DMS114 treated with DMSO at 0.1 percent for 48 hours (cell line): Measurements from ENCODE around the gene M1AP.
"Not testable (repeated sequence)": the region's sequence is repeated elsewhere in the genome, so short reads cannot be mapped to it uniquely, and the experiment has no call there.

ENCODE experiments used
- DNase-seq: peaks from one replicate; lab custom pipeline; 2025; ENCODE audit not compliant: unreplicated experiment; lab: John Stamatoyannopoulos, UW

The M1AP gene

DNA sequence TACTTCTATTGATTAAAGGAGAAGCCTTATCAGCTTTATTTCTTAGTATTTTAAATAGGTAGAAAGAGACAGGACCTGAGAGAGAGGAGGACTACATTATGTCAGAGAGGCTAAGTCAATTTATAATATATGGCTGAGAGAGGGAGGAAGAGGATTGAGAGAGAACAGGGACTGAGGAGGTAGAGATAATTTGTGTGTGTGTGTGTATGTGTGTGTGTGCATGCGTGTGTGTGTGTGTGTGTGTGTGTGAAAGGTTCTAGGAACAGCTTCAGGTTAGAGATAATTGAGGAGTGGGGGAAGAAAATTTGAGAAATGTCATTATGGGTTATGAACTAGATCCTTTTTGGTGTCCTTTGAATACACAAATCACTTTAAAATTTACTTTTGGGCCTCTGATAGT lies 78.4 kb downstream of the M1AP start:
- DNase-seq = no peak

GRCh38 chr2:74567881-74568280 lies 80.2 kb downstream of the M1AP start:
- DNase-seq = no peak

DNA sequence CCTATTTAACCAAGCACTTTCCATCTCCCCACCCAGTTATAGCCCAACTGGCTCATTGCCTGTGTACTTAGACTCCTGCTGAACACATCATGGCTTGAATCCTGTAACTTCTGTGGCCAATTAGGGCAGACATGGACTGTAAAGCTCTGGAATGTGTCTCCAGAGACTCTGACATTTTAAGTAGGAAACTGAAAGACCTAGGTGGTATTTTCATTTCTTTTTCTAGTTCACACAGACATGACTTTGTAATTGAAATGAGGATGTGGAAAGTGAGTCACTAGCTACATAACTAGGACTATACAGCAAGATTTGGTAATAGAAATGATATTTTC lies 81.4 kb downstream of the M1AP start:
- no peak for DNase-seq

GRCh38 chr2:74566076-74566753 lies 81.9 kb downstream of the M1AP start:
- DNase-seq = no peak

GRCh38 chr2:74564222-74564621 lies 83.9 kb downstream of the M1AP start:
- DNase-seq = no peak

DNA sequence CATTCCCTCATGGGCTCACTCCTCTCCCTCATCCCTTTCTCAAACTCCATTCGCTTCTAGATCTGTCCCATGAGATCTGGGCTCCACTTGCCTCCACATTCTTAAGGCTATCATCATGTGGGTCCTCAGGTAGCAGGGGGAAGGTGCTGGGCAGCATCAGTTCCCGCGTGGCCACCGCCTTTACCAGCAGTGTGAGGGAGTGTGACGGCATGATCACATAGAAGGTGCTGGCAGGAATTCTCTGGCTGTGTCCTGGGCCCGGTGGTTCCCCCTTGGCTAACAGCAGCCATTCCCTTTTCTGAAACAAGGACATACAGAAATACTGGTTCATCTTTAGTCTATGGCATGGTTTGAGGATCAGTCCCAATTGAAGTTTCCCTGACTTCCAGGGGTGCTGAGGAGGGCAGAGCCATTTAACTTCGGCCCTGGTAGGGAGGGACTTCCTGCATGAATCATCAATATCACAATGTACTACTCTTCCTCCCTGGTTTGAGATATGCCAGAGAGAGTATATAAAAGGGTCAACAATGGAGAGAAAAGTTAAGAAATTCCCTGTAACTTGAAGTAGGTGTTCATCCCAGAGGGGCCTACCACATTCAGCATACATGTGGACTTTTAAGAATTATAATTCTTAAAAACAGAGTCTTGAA lies 85.9 kb downstream of the M1AP start:
- DNase-seq = no peak

GRCh38 chr2:74561022-74561421 lies 87.1 kb downstream of the M1AP start:
- DNase-seq = not testable (repeated sequence)

- no peak for DNase-seq
Observed at GRCh38 chr2:74560591-74560990, 87.5 kb downstream of the M1AP start.

- DNase-seq = no peak
Observed at GRCh38 chr2:74559912-74560311, 88.2 kb downstream of the M1AP start.

DNA sequence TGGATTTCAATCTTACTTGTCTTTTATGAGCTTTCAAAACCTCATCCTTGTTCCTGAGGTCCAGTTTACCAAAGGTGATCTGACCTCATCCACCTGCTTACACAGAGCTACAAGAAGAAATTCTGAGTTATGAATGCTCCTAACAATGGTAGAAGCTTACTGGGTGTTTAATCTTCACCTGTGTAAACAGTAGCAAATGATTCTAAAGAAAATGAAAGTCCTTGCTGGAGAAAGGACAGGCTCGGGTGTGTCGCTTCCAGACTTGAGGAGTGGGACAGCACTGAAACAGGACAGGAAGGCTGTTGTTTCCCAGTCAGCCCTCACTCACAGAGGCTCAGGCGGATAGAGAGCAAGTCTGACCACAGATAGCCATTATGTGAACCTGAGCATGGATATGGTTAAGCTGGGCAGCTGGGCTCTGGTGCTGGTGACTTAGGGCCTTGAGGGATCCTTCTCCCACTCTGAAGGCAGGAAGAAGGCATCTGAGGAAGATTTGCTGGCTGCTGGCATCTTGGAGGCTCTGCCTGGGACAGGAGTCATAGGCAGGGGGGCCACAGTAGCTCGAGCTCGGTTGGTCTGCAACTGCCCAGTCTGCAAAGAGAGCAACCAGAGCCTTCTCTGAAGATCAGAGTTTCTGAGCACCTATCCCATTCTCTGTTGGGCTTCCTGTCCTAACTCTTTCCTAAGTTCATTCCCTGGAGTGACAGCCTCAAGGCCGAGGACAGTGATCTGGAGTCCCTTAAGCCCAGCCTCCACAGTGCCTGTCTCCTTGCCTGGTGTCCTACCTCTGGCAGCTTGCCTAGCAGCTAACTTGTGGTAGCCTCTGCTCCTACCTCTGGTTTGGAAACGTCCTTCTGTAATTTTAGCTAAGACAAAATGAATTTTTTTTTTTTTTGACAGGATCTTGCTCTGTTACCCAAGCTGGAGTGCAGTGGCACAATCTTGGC lies 89.6 kb downstream of the M1AP start:
- DNase-seq = no peak

DNA sequence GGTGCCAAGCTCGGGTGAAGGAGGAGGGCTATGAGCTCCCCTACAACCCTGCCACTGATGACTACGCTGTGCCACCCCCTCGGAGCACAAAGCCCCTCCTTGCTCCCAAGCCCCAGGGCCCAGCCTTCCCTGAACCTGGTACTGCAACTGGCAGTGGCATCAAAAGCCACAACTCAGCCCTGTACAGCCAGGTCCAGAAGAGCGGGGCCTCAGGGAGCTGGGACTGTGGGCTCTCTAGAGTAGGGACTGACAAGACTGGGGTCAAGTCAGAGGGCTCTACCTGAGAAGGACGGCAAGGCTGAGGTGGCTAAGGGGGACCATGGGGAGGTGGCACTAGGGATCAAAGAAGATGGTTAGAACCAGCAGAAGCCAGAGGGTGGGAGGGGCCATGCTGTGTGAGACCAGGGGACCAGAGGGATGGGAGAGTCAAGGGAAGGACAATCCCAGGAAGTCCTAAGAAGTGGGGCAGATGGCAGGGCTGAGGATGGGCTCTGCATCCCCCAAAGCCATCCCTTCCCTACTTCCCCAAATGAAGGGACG lies 91.2 kb downstream of the M1AP start:
- DNase-seq = no peak

DNA sequence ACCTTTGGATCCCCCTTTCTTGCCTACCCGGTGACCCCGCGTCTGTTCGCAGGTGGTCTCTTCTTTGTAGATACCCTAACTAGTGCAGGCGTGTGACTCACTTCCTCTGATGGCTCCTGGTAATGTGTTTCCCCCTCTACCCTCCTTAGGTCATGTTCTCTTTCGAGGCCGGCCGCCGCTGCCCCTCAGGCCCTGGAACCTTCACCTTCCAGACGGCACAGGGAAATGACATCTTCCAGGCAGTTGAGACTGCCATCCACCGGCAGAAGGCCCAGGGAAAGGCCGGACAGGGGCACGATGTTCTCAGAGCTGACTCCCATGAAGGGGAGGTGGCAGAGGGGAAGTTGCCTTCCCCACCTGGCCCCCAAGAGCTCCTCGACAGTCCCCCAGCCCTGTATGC lies 92.0 kb downstream of the M1AP start:
- DNase-seq = no peak

- no peak for DNase-seq
Observed at GRCh38 chr2:74555610-74556103, 92.5 kb downstream of the M1AP start.

DNA sequence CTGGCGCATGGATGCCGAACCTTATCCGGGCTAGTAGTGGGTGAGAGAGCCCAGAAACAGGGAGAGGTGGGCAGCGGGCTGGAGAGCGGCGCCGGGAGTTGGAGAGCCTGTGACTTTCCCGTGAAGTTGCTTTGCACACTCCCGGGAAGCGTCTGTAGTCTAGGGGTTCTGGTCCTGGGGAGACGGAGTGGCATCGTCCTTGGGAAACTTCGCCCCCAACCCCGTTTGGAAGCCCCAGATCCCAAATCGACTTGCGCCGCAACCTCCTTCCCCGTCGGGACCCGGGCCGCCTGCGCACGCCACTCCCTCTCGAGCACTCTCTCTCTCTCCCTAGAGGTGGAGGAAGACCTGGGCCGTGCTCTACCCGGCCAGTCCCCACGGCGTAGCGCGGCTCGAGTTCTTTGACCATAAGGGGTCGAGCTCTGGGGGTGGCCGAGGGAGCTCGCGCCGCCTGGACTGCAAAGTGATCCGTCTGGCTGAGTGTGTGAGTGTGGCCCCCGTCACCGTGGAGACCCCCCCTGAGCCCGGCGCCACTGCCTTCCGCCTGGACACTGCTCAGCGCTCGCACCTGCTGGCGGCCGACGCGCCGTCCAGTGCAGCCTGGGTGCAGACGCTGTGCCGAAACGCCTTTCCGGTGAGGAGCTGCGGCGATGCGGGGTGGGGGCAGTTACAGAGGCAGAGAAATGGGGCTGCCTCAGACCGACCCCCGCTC lies 93.2 kb downstream of the M1AP start:
- no peak for DNase-seq

- DNase-seq = peak; percentile 78
Observed at GRCh38 chr2:74553892-74554819, 94.0 kb downstream of the M1AP start, which contains the start of the genes DOK1 and LOXL3. TSS of gene DOK1 (plus strand) at chr2:74554720. CDS start at chr2:74554755, 35 bp downstream. TSS of gene LOXL3 (minus strand) at chr2:74553942. CDS start at chr2:74552634, 1,308 bp downstream.

DNA sequence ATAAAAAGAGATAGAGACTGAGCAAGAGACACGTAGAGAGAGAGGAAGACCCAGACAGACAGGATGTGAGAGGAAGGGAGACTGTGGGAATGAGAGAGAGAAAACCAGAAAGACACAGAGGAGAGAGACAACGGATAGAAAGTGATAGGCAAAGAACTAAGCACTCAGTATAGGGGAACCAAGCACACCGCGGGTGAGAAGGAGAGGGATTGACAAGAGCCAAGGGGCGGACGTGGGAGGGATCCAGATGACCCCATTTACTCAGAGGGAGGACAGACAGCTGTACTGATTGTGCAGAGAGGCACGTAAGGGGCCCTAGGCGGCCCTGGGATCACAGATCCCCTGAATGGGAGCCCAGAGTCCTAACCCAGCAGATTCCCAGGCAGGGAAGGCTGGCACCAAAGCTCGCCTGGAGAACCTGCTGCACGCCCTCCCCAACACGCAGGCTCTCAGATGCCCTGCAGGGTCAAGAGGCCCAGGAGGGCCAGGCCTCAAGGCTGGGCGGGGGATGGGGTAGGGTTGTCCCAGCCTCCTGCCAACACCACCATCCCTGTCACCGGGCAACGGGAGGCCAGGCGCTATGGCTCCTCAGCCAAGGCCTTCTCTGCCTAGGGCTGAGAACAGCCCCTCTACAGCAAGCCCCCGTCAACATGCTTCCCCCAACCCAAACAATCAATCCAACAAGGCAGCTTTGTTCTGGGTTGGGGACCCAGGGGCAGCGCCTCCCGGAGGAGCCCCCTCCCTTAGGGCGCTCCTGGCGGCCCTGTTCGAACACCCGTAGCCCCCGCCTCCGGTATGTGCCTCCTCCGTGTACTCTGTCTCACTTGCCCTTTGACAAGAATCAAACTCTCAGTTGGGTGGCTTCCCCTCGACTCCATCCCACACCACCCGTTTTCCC lies 95.0 kb downstream of the M1AP start:
- DNase-seq = no peak

GRCh38 chr2:74551942-74552913 lies 95.9 kb downstream of the M1AP start:
- no peak for DNase-seq
